ENCODE results near the gene RHCE.
"Not testable (repeated sequence)": the region's sequence is repeated elsewhere in the genome, so short reads cannot be mapped to it uniquely, and the experiment has no call there.

The RHCE gene

DNA sequence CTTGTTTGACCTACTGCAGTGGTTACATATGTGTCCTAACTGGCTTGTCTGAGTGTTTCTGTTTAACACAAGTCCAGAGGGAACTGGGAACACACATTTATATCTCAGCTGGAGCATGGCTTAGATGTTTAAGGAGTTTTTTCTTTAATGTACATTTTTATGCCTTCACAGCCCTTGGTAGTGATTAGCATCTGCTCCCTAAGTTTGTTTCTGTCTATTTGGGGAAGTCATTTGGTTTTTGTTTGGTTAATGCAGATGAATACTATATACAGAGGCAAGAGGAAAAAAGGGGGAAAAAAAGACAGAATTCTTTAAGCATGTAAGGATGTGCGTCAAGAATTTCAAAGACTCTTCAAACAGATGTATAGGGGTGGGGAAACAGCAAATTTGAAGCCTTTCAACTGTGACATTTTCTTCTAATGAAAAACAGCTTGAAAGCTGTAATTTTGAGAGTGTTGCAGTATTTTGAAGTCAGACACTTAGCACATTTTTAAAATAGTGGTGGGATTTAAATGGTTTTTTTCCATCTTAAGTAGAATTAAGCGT is 25.4 kb upstream of the RHCE start:
- TF ChIP-seq CTCF (IDR thresholded peaks at IDR 0.05; ENCODE audit: control extremely low read depth, extremely low read depth, low read depth, missing control alignments): no peak
- DNase-seq (ENCODE audit: extremely low spot score): no peak
- ChIA-PET CTCF (no interaction called here), POLR2A (no interaction called here)

GRCh38 chr1:25444604-25445003 is 24.0 kb upstream of the RHCE start:
- DNase-seq (ENCODE audit: extremely low spot score); POLR2A ChIA-PET; CTCF ChIA-PET: not testable (repeated sequence)

- DNase-seq (ENCODE audit: extremely low spot score): no peak
- no peak for TF ChIP-seq CTCF (IDR thresholded peaks at IDR 0.05; ENCODE audit: control extremely low read depth, extremely low read depth, low read depth, missing control alignments)
- CTCF ChIA-PET: interaction anchor here (0.6 to 1.8 kb wide), 3 partner anchors 33 to 78 kb away, joined by 3 to 6 read pairs (median 4); no protein-coding TSS in a partner anchor
- POLR2A ChIA-PET: no interaction called here
These were observed 22.5 kb upstream of the RHCE start for GRCh38 chr1:25443030-25443699.

GRCh38 chr1:25442178-25442577 is 21.6 kb upstream of the RHCE start:
- ChIA-PET CTCF (interaction anchor here (0.6 to 1.8 kb wide), 4 partner anchors 19 to 79 kb away, joined by 3 to 6 read pairs (median 4); no protein-coding TSS in a partner anchor), POLR2A (no interaction called here)
- no peak for TF ChIP-seq CTCF (IDR thresholded peaks at IDR 0.05; ENCODE audit: control extremely low read depth, extremely low read depth, low read depth, missing control alignments)
- DNase-seq (ENCODE audit: extremely low spot score): no peak

DNA sequence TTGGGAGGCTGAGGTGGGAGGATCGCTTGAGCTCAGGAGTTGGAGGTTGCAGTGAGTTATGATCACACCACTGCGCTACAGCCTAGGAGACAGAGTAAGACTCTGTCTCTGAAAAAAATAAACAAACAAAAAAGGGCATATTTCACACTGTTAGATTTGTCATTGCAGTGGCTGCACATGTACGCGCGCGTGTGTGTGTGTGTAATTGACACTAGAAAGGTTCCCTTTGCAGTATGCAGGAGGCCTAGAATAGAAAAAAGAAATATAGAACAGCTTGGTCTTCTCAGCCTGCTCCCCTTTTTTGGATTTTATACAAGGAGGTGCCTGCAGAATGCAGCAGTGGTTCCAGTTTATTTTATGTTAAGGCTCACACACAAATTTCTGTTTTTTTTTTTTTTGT is 18.7 kb upstream of the RHCE start:
- no peak for TF ChIP-seq CTCF (IDR thresholded peaks at IDR 0.05; ENCODE audit: control extremely low read depth, extremely low read depth, low read depth, missing control alignments)
- ChIA-PET CTCF (interaction anchor here (1.4 kb wide), 1 partner anchor 48 kb away, joined by 3 read pairs; no protein-coding TSS in a partner anchor), POLR2A (no interaction called here)
- no peak for DNase-seq (ENCODE audit: extremely low spot score)

GRCh38 chr1:25437672-25438071 is 17.0 kb upstream of the RHCE start:
- ChIA-PET CTCF (interaction anchor here (1.4 to 1.5 kb wide), 2 partner anchors 9 to 83 kb away, joined by 3 to 7 read pairs; no protein-coding TSS in a partner anchor), POLR2A (no interaction called here)
- no peak for TF ChIP-seq CTCF (IDR thresholded peaks at IDR 0.05; ENCODE audit: control extremely low read depth, extremely low read depth, low read depth, missing control alignments)
- no peak for DNase-seq (ENCODE audit: extremely low spot score)

- no peak for TF ChIP-seq CTCF (IDR thresholded peaks at IDR 0.05; ENCODE audit: control extremely low read depth, extremely low read depth, low read depth, missing control alignments)
- CTCF ChIA-PET: interaction anchor here (1.1 to 1.4 kb wide), 2 partner anchors 8 to 375 kb away, joined by 3 to 4 read pairs; no protein-coding TSS in a partner anchor
- peak; percentile 14 for DNase-seq (ENCODE audit: extremely low spot score)
- POLR2A ChIA-PET: no interaction called here
These were observed 14.9 kb upstream of the RHCE start for GRCh38 chr1:25435397-25436108.

All from GM10248 (cell line).